Erythroblast (primary cell): ENCODE results near the gene HSH2D.

Source experiments
- GATA1 ChIP-seq: IDR thresholded peaks from 2 replicates; pipeline ENCODE4 v1.6.1; 2011; ENCODE audit warnings: low read depth, mild to moderate bottlenecking, control low read depth, low read length, moderate library complexity
- POLR2A ChIP-seq: IDR thresholded peaks from 2 replicates; pipeline ENCODE4 v1.6.1; 2011; ENCODE audit warnings: mild to moderate bottlenecking, low read length

DNA sequence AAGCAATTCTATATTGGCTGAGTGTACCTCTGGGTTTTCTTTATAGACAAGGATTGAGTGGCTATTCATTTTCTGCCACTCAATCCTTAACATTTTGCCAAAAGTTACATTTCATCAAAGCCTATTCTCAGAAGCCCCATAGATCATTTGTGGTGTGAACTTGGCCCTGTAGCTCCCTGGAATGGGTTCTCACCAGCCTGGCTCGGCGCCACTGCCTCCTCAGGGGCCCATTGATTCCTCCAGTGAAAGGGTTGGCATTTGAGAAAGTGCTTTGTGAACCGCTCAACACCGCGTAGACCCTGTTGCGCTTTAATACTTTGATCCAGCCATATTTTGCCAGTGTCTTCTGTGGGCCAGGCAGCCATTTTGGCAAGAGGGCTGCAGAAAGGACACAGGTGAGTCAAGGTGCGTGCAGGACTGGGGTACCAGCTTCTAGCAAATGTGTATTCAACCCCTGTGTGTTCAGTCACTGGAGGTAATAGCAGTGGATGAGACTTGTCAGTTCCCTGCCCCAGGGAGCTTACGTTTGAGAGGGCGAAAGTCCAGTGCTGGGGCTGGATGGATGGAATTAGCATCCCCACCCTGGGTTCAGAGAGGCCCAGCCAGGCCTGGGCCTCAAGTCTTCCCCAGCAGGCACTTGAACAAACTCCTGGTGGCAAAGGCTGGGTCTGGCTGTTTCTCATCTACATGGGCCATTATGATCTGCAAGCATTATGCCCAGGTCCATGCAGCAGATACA, 28.0 kb upstream of the HSH2D start:
- no peak for TF ChIP-seq POLR2A
- no peak for TF ChIP-seq GATA1
